SK-N-SH treated with all-trans-retinoic acid at 6 μM for 48 hours (cell line): ENCODE results near the gene RGS6.

Source experiments
- CREB5 ChIP-seq: fragments of 250-450 bp; sonication (Bioruptor Pico); IDR thresholded peaks from 2 replicates; pipeline ENCODE4 v1.5.1; 2020; ENCODE audit warnings: low read depth, mild to moderate bottlenecking, moderate library complexity
- OSR1 ChIP-seq: fragments of 250-450 bp; sonication (Bioruptor Pico); IDR thresholded peaks from 2 replicates; pipeline ENCODE4 v1.8.0; 2022; ENCODE audit warnings: moderate library complexity, mild to moderate bottlenecking, inconsistent platforms
- PATZ1 ChIP-seq: fragments of 250-450 bp; sonication (Bioruptor Pico); IDR thresholded peaks from 2 replicates; pipeline ENCODE4 v1.8.0; 2020; ENCODE audit warnings: mild to moderate bottlenecking, moderate library complexity, borderline replicate concordance
- PPARA ChIP-seq: fragments of 250-450 bp; sonication (Bioruptor Pico); IDR thresholded peaks from 2 replicates; pipeline ENCODE4 v1.5.0; 2020; ENCODE audit warnings: mild to moderate bottlenecking, borderline replicate concordance
- ZFP3 ChIP-seq: fragments of 250-450 bp; sonication (Bioruptor Pico); IDR thresholded peaks from 2 replicates; pipeline ENCODE4 v1.5.0; 2020; ENCODE audit warnings: mild to moderate bottlenecking, moderate library complexity
- ZNF8 ChIP-seq: fragments of 450-650 bp; formaldehyde crosslinking; IDR thresholded peaks from 2 replicates; pipeline ENCODE4 v1.5.0; 2020; ENCODE audit warnings: mild to moderate bottlenecking, moderate library complexity
- TF ChIP-seq, protein P1 (sequence below): fragments of 250-450 bp; sonication (Bioruptor Pico); IDR thresholded peaks from 2 replicates; pipeline ENCODE4 v1.5.0; 2020; ENCODE audit warnings: mild to moderate bottlenecking, moderate library complexity

GRCh38 chr14:72256055-72256454 is 323.8 kb downstream of the RGS6 start:
- TF ChIP-seq ZFP3 (CRISPR knock-in tag) (no peak), ZNF8 (CRISPR knock-in tag) (no peak), PATZ1 (CRISPR knock-in tag) (no peak), OSR1 (CRISPR knock-in tag) (no peak), PPARA (no peak), CREB5 (CRISPR knock-in tag) (no peak)
- TF ChIP-seq, protein P1, sequence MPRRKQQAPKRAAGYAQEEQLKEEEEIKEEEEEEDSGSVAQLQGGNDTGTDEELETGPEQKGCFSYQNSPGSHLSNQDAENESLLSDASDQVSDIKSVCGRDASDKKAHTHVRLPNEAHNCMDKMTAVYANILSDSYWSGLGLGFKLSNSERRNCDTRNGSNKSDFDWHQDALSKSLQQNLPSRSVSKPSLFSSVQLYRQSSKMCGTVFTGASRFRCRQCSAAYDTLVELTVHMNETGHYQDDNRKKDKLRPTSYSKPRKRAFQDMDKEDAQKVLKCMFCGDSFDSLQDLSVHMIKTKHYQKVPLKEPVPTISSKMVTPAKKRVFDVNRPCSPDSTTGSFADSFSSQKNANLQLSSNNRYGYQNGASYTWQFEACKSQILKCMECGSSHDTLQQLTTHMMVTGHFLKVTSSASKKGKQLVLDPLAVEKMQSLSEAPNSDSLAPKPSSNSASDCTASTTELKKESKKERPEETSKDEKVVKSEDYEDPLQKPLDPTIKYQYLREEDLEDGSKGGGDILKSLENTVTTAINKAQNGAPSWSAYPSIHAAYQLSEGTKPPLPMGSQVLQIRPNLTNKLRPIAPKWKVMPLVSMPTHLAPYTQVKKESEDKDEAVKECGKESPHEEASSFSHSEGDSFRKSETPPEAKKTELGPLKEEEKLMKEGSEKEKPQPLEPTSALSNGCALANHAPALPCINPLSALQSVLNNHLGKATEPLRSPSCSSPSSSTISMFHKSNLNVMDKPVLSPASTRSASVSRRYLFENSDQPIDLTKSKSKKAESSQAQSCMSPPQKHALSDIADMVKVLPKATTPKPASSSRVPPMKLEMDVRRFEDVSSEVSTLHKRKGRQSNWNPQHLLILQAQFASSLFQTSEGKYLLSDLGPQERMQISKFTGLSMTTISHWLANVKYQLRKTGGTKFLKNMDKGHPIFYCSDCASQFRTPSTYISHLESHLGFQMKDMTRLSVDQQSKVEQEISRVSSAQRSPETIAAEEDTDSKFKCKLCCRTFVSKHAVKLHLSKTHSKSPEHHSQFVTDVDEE (CRISPR knock-in tag): no peak
